ENCODE data around the gene ZMYND11. TPM values are rescaled to one million over a fixed set of nuclear protein-coding genes. Genes with fewer than 3 reads are reported as not detected.
"Not testable (repeated sequence)": the region's sequence is repeated elsewhere in the genome, so short reads cannot be mapped to it uniquely, and the experiment has no call there.

The ZMYND11 gene
- total and polyA plus RNA-seq, 8 donors, result 11.9 to 288 (median 42.4) TPM

DNA sequence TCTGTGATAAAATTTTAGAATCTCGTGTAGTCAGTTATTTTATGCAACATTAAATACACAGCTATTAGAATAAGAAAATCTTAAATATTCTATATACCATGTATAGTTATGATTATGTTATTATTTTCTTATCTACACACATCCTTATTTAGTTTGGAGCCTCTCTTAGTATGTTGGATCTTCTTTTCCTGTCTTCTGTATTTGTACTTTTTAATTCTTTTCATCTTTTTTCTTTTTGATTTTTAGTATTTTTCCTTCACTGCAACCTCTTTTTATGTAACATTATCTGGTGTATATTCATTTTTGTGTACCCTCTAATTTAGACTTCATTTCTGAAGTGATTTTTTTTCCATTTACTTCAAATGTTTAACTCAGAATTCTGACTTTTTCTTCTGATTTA is 48.9 kb downstream of the ZMYND11 start:
- no peak overlapping the region for H3K4me3 ChIP-seq
- H3K4me1 ChIP-seq, result peaks cover 0 to 16% (median under 1%) of the 10 kb centered on the region in 4 donors
- H3K36me3 ChIP-seq, result peaks cover 9 to 55% (median 40%) of the 10 kb centered on the region in 4 donors

DNA sequence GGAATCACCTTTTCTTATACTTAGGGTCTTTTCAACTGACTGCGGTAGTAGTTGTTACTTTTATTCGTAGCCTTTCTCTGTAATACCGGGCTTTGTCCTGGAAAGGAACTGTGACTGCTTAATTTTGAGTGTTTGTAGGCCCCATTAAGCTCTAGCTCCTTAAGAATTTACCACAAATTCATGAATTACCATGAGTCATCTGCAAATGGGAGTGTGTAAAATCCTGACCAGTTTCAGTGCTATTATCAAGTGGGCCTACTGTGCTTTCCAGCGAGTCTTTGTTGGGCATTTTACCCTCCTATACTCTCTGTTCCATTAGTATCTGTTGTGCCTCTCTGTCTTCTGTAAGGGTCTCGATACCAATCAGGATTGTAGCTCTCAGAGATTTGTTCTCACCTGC is 49.7 kb downstream of the ZMYND11 start:
- H3K4me3 ChIP-seq, result no peak overlapping the region
- H3K27ac ChIP-seq, result no peak overlapping the region
- H3K9me3 ChIP-seq, result peaks cover 0 to 15% (median 0%) of the 10 kb centered on the region in 4 donors
- H3K36me3 ChIP-seq, result peaks cover 9 to 60% (median 40%) of the 10 kb centered on the region in 4 donors
- peaks cover 0 to 12% (median 0%) of the 10 kb centered on the region in 4 donors for H3K4me1 ChIP-seq
- no peak for DNase-seq
- H3K27me3 ChIP-seq, result no peaks in the 10 kb centered on the region
- 94 to 97% (median 95%) methylated on average over 5 of the region's 5 CpGs for WGBS, 5 donors
- TF ChIP-seq, protein P1, sequence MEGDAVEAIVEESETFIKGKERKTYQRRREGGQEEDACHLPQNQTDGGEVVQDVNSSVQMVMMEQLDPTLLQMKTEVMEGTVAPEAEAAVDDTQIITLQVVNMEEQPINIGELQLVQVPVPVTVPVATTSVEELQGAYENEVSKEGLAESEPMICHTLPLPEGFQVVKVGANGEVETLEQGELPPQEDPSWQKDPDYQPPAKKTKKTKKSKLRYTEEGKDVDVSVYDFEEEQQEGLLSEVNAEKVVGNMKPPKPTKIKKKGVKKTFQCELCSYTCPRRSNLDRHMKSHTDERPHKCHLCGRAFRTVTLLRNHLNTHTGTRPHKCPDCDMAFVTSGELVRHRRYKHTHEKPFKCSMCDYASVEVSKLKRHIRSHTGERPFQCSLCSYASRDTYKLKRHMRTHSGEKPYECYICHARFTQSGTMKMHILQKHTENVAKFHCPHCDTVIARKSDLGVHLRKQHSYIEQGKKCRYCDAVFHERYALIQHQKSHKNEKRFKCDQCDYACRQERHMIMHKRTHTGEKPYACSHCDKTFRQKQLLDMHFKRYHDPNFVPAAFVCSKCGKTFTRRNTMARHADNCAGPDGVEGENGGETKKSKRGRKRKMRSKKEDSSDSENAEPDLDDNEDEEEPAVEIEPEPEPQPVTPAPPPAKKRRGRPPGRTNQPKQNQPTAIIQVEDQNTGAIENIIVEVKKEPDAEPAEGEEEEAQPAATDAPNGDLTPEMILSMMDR (IDR thresholded peaks at IDR 0.05), result no peak
- TF ChIP-seq EP300 (IDR thresholded peaks at IDR 0.05) (no peak), POLR2A (IDR thresholded peaks at IDR 0.05) (no peak), POLR2AphosphoS5 (IDR thresholded peaks at IDR 0.05) (no peak)
- intact Hi-C loops (cut with DNase I; ENCODE audit: low total_unique reads), result no loop called here

More for the DNA sequence above, 48.9 kb downstream of the ZMYND11 start:
- 93 to 100% (median 95%) methylated on average over 1 of the region's 1 CpG for WGBS, 5 donors
- intact Hi-C loops (cut with DNase I; ENCODE audit: low total_unique reads), result no loop called here
- TF ChIP-seq POLR2AphosphoS5 (IDR thresholded peaks at IDR 0.05), result no peak
- TF ChIP-seq, protein P1 (IDR thresholded peaks at IDR 0.05), result no peak
- TF ChIP-seq POLR2A (IDR thresholded peaks at IDR 0.05), result no peak
- TF ChIP-seq EP300 (IDR thresholded peaks at IDR 0.05), result no peak
- DNase-seq, result no peak
- Histone ChIP-seq H3K9me3 (peaks cover 0 to 15% (median 0%) of the 10 kb centered on the region in 4 donors), H3K27ac (no peak overlapping the region), H3K27me3 (no peaks in the 10 kb centered on the region)

DNA sequence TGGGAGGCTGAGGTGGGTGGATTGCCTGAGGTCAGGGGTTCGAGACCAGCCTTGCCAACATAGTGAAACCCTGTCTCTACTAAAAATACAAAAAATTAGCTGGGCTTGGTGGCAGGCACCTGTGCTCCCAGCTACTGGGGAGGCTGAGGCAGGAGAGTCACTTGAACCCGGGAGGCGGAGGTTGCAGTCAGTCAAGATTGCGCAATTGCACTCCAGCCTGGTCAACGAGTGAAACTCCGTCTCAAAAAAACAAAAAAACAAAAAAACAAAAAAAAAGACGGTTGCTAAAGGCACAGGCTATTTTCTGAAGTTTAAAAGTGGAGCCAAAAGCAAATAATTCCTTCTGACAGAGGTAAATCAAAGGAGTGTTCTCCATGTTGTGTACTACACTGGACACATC is 50.3 kb downstream of the ZMYND11 start:
- whole genome bisulfite sequencing, 5 donors, result 92 to 96% (median 96%) methylated on average over 7 of the region's 7 CpGs
- peaks cover 0 to 15% (median 0%) of the 10 kb centered on the region in 4 donors for H3K9me3 ChIP-seq
- DNase-seq; intact Hi-C loops (cut with DNase I; ENCODE audit: low total_unique reads); H3K4me3 ChIP-seq; H3K27ac ChIP-seq; H3K27me3 ChIP-seq: not testable (repeated sequence)
- peaks cover 0 to 12% (median 0%) of the 10 kb centered on the region in 4 donors for H3K4me1 ChIP-seq
- peaks cover 12 to 54% (median 39%) of the 10 kb centered on the region in 4 donors for H3K36me3 ChIP-seq

DNA sequence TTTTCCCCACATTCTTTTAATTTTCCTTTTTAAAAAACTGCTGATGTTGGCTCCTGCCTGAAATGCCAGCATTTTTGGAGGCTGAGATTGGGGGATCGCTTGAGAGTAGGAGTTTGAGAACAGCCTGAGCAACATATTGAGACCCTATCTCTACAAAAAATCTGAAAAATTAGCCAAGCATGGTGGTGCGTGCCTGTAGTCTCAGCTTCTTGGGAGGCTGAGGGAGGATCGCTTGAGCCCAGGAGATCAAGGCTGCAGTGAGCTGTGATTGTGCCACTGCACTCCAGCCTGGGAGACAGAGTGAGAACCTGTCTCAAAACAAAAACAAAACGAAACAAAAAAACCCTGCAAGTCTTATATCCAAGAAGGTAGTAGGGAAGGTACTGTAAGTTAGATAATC is 51.7 kb downstream of the ZMYND11 start:
- H3K4me1 ChIP-seq, result peaks cover 0 to 16% (median 4%) of the 10 kb centered on the region in 4 donors
- H3K36me3 ChIP-seq, result peaks cover 7 to 41% (median 28%) of the 10 kb centered on the region in 4 donors
- intact Hi-C loops (cut with DNase I; ENCODE audit: low total_unique reads), result no loop called here
- DNase-seq, result no peak
- H3K27ac ChIP-seq, result no peak overlapping the region
- peaks cover 0 to 15% (median 0%) of the 10 kb centered on the region in 4 donors for H3K9me3 ChIP-seq
- H3K27me3 ChIP-seq, result no peaks in the 10 kb centered on the region
- H3K4me3 ChIP-seq, result no peak overlapping the region
- 90 to 99% (median 98%) methylated on average over 4 of the region's 4 CpGs for WGBS, 5 donors
- TF ChIP-seq EP300 (IDR thresholded peaks at IDR 0.05), result no peak
- TF ChIP-seq, protein P1 (IDR thresholded peaks at IDR 0.05), result no peak
- TF ChIP-seq POLR2A (IDR thresholded peaks at IDR 0.05), result no peak
- TF ChIP-seq POLR2AphosphoS5 (IDR thresholded peaks at IDR 0.05), result no peak

DNA sequence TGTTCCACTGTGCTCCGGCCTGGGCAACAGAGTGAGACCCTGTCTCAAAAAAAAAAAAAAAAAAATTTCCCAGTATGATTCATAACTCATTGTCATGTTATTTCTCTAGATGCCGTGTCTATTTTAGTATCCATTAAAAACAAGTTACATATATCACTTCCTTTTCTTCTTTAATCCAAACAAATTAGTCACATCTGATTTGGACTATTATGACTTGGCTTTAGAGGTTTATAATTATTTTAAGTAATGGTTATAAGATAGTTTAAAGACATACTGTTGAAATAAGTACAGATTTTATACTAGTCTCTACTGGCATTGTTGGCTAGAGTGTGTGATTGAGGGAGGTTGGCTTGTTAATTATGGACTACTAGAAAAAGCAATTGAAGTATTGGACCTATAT is 53.3 kb downstream of the ZMYND11 start:
- intact Hi-C loops (cut with DNase I; ENCODE audit: low total_unique reads), result no loop called here
- Histone ChIP-seq H3K27me3 (no peaks in the 10 kb centered on the region), H3K4me3 (no peak overlapping the region), H3K27ac (no peak overlapping the region), H3K36me3 (peaks cover 7 to 27% (median 17%) of the 10 kb centered on the region in 4 donors), H3K9me3 (peaks cover 0 to 11% (median 0%) of the 10 kb centered on the region in 4 donors), H3K4me1 (peaks cover 0 to 22% (median 8%) of the 10 kb centered on the region in 4 donors)
- DNase-seq, result no peak
- 74 to 81% (median 79%) methylated on average over 2 of the region's 2 CpGs for WGBS, 5 donors
- TF ChIP-seq, protein P1 (IDR thresholded peaks at IDR 0.05), result no peak
- TF ChIP-seq EP300 (IDR thresholded peaks at IDR 0.05) (no peak), POLR2A (IDR thresholded peaks at IDR 0.05) (no peak), POLR2AphosphoS5 (IDR thresholded peaks at IDR 0.05) (no peak)

All from stomach (tissue), 9 donors.